Measurements from ENCODE around the gene PTPRN2.
"Not testable (repeated sequence)": the region's sequence is repeated elsewhere in the genome, so short reads cannot be mapped to it uniquely, and the experiment has no call there.

PTPRN2 gene

GRCh38 chr7:157674027-157674714, 913.5 kb downstream of the PTPRN2 start:
- no peak for DNase-seq (ENCODE audit: low read depth)

- no peak for DNase-seq (ENCODE audit: low read depth)
Observed at GRCh38 chr7:157673573-157673972, 914.0 kb downstream of the PTPRN2 start.

- no peak for DNase-seq (ENCODE audit: low read depth)
Observed at GRCh38 chr7:157671358-157672255, 916.0 kb downstream of the PTPRN2 start.

- DNase-seq (ENCODE audit: low read depth): no peak
Observed at GRCh38 chr7:157670490-157671357, 916.9 kb downstream of the PTPRN2 start.

GRCh38 chr7:157669768-157670351, 917.8 kb downstream of the PTPRN2 start:
- no peak for DNase-seq (ENCODE audit: low read depth)

GRCh38 chr7:157668884-157669767, 918.5 kb downstream of the PTPRN2 start:
- no peak for DNase-seq (ENCODE audit: low read depth)

GRCh38 chr7:157668221-157668883, 919.3 kb downstream of the PTPRN2 start:
- DNase-seq (ENCODE audit: low read depth): no peak

DNA sequence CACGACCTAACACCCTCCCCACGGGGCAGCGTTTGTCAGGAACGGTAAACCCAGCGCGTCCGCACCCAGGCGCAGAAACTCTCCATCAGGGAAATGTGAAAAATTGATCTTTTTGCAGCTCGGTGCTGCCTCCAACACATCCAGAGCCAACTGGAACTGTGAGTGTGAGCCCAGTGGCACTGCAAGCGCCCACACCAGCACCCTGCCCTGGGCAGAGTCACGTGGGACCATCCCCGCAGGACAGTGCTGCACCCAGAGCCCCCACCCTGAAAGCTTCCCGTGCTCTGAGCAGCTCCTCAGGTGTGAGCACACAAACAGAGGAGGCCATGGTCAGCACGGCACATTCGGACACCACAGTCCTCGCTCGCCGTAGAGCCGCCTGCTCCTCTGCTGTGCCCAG, 919.9 kb downstream of the PTPRN2 start:
- DNase-seq (ENCODE audit: low read depth): no peak

GRCh38 chr7:157667261-157667660, 920.4 kb downstream of the PTPRN2 start:
- DNase-seq (ENCODE audit: low read depth): no peak

GRCh38 chr7:157666530-157667040, 921.0 kb downstream of the PTPRN2 start:
- DNase-seq (ENCODE audit: low read depth): no peak

- DNase-seq (ENCODE audit: low read depth): not testable (repeated sequence)
Observed at GRCh38 chr7:157665634-157665988, 922.0 kb downstream of the PTPRN2 start.

GRCh38 chr7:157664871-157665633, 922.6 kb downstream of the PTPRN2 start:
- DNase-seq (ENCODE audit: low read depth): no peak

GRCh38 chr7:157664034-157664433, 923.6 kb downstream of the PTPRN2 start:
- DNase-seq (ENCODE audit: low read depth): no peak

DNA sequence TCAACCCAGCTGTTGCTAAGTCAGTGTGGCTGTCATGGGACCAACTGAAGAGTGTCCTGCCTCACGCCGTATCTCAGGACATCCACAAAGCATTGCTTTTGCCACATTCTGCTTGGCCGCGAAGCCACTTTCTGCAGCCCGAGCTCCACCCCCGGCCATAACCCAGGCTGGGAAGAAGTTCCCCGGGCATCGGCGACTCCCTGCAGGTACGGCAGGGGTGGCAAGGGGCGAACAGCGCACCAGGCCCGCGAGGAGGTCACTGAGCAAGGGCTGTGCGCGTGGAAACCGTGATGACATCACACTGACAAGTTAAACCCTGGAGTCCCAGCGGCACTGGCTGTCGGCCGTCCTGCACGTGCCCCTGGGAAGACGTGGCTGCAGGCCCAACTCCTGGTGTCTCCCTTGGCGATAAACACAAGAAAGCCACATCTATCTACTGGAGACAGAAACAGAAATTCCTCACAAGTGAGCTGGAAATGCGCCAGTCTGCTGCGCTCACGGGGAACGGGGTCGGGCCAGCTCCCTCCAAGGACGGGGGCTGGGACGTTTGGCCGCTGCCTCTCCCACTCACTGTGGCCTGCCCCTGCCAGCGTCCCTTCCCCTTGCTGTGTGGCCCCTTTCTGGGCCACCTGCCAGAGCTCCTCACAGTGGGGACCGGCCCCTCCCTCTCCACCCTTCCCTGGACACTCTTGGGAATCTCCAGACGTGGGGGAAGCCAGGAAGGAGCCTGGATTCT, 924.5 kb downstream of the PTPRN2 start:
- no peak for DNase-seq (ENCODE audit: low read depth)

GRCh38 chr7:157662110-157662791, 925.4 kb downstream of the PTPRN2 start:
- DNase-seq (ENCODE audit: low read depth): no peak

DNA sequence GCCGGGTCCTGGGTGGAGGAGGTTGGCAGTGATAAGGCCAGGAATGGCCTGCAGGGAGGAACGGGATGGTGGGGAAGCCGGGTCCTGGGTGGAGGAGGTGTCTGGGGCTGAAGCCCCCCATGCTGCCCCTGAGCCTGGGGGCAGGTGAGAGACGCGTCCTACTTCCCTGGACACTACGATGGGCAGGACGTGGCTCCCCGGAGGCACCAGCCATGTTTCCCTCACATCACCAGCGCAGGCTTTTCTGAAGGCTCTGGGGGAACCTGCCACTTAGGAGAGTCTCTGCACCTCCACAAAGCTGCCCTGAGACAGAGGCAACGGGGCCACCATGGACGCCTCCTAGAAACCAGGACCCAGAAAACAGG, 926.0 kb downstream of the PTPRN2 start:
- DNase-seq (ENCODE audit: low read depth): no peak

DNA sequence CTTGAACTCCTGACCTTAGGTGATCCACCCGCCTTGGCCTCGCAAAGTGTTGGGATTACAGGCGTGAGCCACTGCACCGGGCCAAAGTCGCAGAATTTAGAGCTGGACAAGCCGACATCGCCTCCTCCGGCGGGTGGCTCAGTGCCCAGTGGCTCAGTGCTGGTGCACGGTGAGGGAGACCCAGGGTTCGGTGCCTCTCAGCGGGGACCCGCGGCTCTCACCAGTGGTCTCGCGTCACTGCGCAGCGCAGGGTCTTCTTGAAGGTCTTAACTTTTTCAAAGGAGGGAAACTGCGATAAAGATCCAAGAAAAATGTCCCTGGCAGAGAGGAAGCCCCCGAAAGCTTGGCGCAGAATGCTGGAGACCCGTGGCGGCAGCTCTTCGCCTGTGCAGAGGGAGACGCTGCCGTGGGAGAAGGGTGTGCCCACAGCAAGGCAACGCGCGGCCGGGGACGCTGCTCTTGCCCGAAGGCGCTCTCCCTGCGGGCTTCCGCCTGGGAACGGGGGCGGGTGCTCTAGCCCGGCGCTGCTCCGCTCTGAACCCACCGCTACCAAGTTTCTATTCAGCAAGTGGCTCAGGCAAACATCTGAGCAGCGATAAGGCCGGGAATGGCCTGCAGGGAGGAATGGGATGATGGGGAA, 926.5 kb downstream of the PTPRN2 start:
- no peak for DNase-seq (ENCODE audit: low read depth)
